COLO829 (cell line): ENCODE measurements around the gene EPHB2.

ENCODE experiments used
- DNase-seq: peaks from one replicate; pipeline ENCODE4 v3.0.0; 2012; ENCODE audit warnings: low spot score

EPHB2 gene

GRCh38 chr1:22722901-22723550 lies 12.4 kb downstream of the EPHB2 start:
- no peak for DNase-seq

- DNase-seq = no peak
Observed at GRCh38 chr1:22727873-22728272, 17.2 kb downstream of the EPHB2 start.

- no peak for DNase-seq
Observed at GRCh38 chr1:22728751-22729399, 18.2 kb downstream of the EPHB2 start.

GRCh38 chr1:22729400-22729773 lies 18.7 kb downstream of the EPHB2 start:
- no peak for DNase-seq

GRCh38 chr1:22729912-22730311 lies 19.3 kb downstream of the EPHB2 start:
- no peak for DNase-seq

- DNase-seq = no peak
Observed at GRCh38 chr1:22731924-22732720, 21.5 kb downstream of the EPHB2 start.

GRCh38 chr1:22733643-22734042 lies 23.0 kb downstream of the EPHB2 start:
- DNase-seq = no peak

- no peak for DNase-seq
Observed at GRCh38 chr1:22736501-22737080, 26.0 kb downstream of the EPHB2 start.

GRCh38 chr1:22737374-22738068 lies 26.9 kb downstream of the EPHB2 start:
- peak; percentile 13 for DNase-seq

- DNase-seq = no peak
Observed at GRCh38 chr1:22738069-22738435, 27.4 kb downstream of the EPHB2 start.

- no peak for DNase-seq
Observed at GRCh38 chr1:22738522-22738921, 27.9 kb downstream of the EPHB2 start.

GRCh38 chr1:22739648-22740385 lies 29.2 kb downstream of the EPHB2 start:
- no peak for DNase-seq

- DNase-seq = no peak
Observed at GRCh38 chr1:22741118-22741517, 30.5 kb downstream of the EPHB2 start.

GRCh38 chr1:22745669-22746585 lies 35.3 kb downstream of the EPHB2 start:
- no peak for DNase-seq

GRCh38 chr1:22747021-22747734 lies 36.5 kb downstream of the EPHB2 start:
- no peak for DNase-seq

- no peak for DNase-seq
Observed at GRCh38 chr1:22747735-22748073, 37.1 kb downstream of the EPHB2 start.

- DNase-seq = no peak
Observed at GRCh38 chr1:22749503-22749902, 38.9 kb downstream of the EPHB2 start.

- DNase-seq = no peak
Observed at GRCh38 chr1:22749919-22750684, 39.5 kb downstream of the EPHB2 start.

- no peak for DNase-seq
Observed at GRCh38 chr1:22750685-22751051, 40.0 kb downstream of the EPHB2 start.
